ENCODE data around the gene CCK. TPM values are rescaled to one million over a fixed set of nuclear protein-coding genes. Genes with fewer than 3 reads are reported as not detected.
"Not testable (repeated sequence)": the region's sequence is repeated elsewhere in the genome, so short reads cannot be mapped to it uniquely, and the experiment has no call there.

Gene CCK
- total and polyA plus RNA-seq, 4 donors = 0.63 TPM; not detected in 3

DNA sequence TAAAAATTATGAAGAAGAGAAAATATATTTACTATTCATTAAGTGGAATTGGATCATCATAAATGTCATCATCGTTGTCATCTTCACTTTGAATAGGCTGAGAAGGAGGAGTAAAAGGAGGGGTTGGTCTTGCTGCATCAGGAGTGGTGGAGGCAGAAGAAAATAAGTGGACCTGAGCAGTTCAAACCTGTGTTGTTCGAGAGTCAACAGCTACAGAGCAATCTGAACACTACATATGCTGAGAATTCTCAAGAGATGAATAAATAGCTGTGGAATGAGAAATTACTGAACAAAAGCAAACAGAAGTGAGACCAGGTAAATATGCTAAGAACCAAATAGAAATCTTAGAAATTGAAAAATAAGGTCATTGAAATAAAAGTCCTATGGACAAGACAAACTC, 32.3 kb upstream of the CCK start:
- no peak overlapping the region for H3K27ac ChIP-seq (ENCODE audit: low read depth in 1 of 2, low read length in 2 of 2)
- DNase-seq = no peak
- peaks cover 4% of the 10 kb centered on the region for H3K9me3 ChIP-seq (ENCODE audit: control insufficient read depth, low read length)
- no peaks in the 10 kb centered on the region for H3K4me1 ChIP-seq (ENCODE audit: control insufficient read depth in 1 of 2, insufficient read depth in 2 of 2, low read length in 2 of 2)
- ATAC-seq (ENCODE audit: low FRiP score) = no peak
- peaks cover 0 to 2% of the 10 kb centered on the region in 2 donors for H3K27me3 ChIP-seq (ENCODE audit: control insufficient read depth in 1 of 2, insufficient read depth in 2 of 2, low read length in 1 of 2)
- WGBS, 2 donors = 69 to 71% methylated on average over 2 of the region's 2 CpGs
- no peak overlapping the region for H3K4me3 ChIP-seq (ENCODE audit: low read length in 2 of 2)
- intact Hi-C loops (cut with DNase I) = no loop called here
- no peaks in the 10 kb centered on the region for H3K36me3 ChIP-seq (ENCODE audit: control insufficient read depth in 1 of 2, insufficient read depth in 2 of 2, low read length in 1 of 2)

DNA sequence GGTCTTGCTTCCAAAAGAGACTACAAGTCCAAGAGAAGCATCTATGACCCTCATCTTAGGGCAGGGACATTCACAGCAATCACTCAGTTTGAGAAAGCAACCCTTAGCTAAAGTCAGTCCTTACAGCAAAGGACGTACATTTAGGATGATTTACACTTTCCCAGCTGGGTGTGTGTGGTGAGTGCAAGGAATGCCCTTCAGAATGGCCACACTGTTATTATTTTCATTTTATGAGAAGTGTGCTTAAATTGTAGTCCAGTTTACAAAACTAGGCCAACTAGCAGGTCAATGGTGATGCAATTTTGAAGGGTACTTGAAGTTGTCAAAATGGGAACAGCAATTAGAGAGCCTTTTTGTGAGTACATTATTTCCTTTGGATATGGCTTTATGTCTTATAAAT, 26.0 kb upstream of the CCK start:
- Histone ChIP-seq H3K9me3 (ENCODE audit: control insufficient read depth, low read length) (peaks cover 4% of the 10 kb centered on the region), H3K36me3 (ENCODE audit: control insufficient read depth in 1 of 2, insufficient read depth in 2 of 2, low read length in 1 of 2) (no peaks in the 10 kb centered on the region), H3K4me3 (ENCODE audit: low read length in 2 of 2) (no peak overlapping the region), H3K27ac (ENCODE audit: low read depth in 1 of 2, low read length in 2 of 2) (no peak overlapping the region), H3K27me3 (ENCODE audit: control insufficient read depth in 1 of 2, insufficient read depth in 2 of 2, low read length in 1 of 2) (peaks cover 0 to 2% of the 10 kb centered on the region in 2 donors), H3K4me1 (ENCODE audit: control insufficient read depth in 1 of 2, insufficient read depth in 2 of 2, low read length in 2 of 2) (no peaks in the 10 kb centered on the region)
- DNase-seq (no peak), ATAC-seq (ENCODE audit: low FRiP score) (no peak)
- intact Hi-C loops (cut with DNase I) = no loop called here
- WGBS, 2 donors = 33 to 52% methylated on average over 1 of the region's 1 CpG

DNA sequence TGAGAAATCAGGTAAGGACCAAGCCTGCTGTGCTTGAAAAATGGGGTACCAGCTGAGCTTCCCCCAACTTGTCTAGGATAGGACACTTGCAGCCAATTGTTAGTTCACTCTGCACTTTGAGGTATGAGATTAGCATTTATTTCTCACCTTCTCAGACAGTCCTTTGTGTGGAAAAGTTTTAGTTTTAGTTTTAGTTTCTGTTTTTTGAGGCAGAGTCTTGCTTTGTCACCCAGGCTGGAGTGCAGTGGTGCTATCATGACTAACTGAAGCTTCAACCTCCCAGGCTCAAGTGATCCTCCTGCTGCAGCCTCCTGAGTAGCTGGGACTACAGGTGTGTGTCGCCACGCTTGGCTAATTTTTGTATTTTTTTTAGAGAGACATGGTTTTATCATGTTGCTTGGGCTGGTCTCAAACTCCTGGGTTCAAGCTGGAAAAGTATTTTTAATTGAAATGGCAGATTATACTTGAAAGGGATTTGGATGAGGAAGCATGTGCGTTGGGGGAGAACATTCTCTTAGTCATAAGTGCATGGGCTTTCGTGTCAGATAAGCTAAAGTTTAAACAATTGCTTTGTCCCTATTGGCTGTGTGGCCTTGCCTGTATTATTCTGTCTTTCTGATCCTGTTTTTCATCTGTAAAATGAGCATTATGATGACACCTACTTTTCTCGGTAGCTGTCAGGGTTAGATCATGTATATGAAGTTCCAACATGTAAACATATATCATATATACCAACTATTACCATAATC, 25.2 kb upstream of the CCK start:
- ATAC-seq (ENCODE audit: low FRiP score) (no peak), DNase-seq (no peak)
- Histone ChIP-seq H3K4me3 (ENCODE audit: low read length in 2 of 2) (no peak overlapping the region), H3K27ac (ENCODE audit: low read depth in 1 of 2, low read length in 2 of 2) (no peak overlapping the region), H3K4me1 (ENCODE audit: control insufficient read depth in 1 of 2, insufficient read depth in 2 of 2, low read length in 2 of 2) (no peaks in the 10 kb centered on the region), H3K27me3 (ENCODE audit: control insufficient read depth in 1 of 2, insufficient read depth in 2 of 2, low read length in 1 of 2) (peaks cover 0 to 2% of the 10 kb centered on the region in 2 donors), H3K9me3 (ENCODE audit: control insufficient read depth, low read length) (peaks cover 4% of the 10 kb centered on the region), H3K36me3 (ENCODE audit: control insufficient read depth in 1 of 2, insufficient read depth in 2 of 2, low read length in 1 of 2) (no peaks in the 10 kb centered on the region)
- intact Hi-C loops (cut with DNase I) = no loop called here
- 81 to 85% methylated on average over 5 of the region's 5 CpGs for WGBS, 2 donors

DNA sequence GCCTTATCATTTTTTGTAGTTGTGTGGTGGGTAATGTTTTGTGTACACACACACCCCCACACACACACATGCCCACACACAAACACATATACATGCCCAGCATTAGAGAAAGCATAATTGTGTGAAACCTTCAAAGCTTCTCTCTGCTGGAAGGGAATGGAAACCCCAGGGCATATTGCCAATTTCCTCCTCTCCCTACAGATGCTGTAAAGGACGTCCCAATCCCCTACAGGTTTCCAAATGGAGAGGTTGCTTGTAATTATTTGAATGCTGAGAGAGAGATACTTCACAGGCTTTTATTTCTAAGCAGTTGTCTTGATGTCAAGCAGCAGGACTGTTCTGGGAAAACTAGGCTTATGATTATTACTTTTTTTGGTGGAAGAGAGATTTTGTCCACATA, 23.0 kb upstream of the CCK start:
- Histone ChIP-seq H3K27ac (ENCODE audit: low read depth in 1 of 2, low read length in 2 of 2) (no peak overlapping the region), H3K4me3 (ENCODE audit: low read length in 2 of 2) (no peak overlapping the region), H3K27me3 (ENCODE audit: control insufficient read depth in 1 of 2, insufficient read depth in 2 of 2, low read length in 1 of 2) (no peaks in the 10 kb centered on the region), H3K9me3 (ENCODE audit: control insufficient read depth, low read length) (peaks cover 1% of the 10 kb centered on the region), H3K4me1 (ENCODE audit: control insufficient read depth in 1 of 2, insufficient read depth in 2 of 2, low read length in 2 of 2) (no peaks in the 10 kb centered on the region), H3K36me3 (ENCODE audit: control insufficient read depth in 1 of 2, insufficient read depth in 2 of 2, low read length in 1 of 2) (no peaks in the 10 kb centered on the region)
- intact Hi-C loops (cut with DNase I) = no loop called here
- ATAC-seq (ENCODE audit: low FRiP score) (no peak), DNase-seq (no peak)
- 27 to 40% methylated on average over 1 of the region's 1 CpG for WGBS, 2 donors

DNA sequence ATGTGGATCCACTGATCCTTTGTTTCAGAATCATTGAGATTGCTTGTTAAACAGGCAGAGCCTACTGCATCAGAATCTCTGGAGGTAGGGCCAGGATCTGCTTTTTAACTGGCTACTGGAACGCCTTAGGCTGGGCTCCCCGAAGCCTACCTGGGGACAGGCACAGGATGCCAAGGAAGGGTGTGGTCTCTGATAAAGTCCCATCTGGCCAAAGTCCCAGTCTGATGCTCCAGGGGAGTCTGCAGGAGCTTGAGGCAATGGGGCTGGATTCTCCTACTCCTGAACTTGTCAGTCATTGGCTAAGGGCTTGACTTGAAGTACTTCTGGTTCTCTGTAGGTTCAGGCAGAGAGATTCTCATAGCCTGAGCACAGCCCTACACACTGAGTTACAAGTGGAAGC, 22.4 kb upstream of the CCK start:
- WGBS, 2 donors = 86% methylated on average over 2 of the region's 2 CpGs
- H3K4me3 ChIP-seq (ENCODE audit: low read length in 2 of 2) = no peak overlapping the region
- H3K27me3 ChIP-seq (ENCODE audit: control insufficient read depth in 1 of 2, insufficient read depth in 2 of 2, low read length in 1 of 2) = no peaks in the 10 kb centered on the region
- H3K27ac ChIP-seq (ENCODE audit: low read depth in 1 of 2, low read length in 2 of 2) = no peak overlapping the region
- no peaks in the 10 kb centered on the region for H3K36me3 ChIP-seq (ENCODE audit: control insufficient read depth in 1 of 2, insufficient read depth in 2 of 2, low read length in 1 of 2)
- no peak for ATAC-seq (ENCODE audit: low FRiP score)
- peaks cover 1% of the 10 kb centered on the region for H3K9me3 ChIP-seq (ENCODE audit: control insufficient read depth, low read length)
- intact Hi-C loops (cut with DNase I) = no loop called here
- H3K4me1 ChIP-seq (ENCODE audit: control insufficient read depth in 1 of 2, insufficient read depth in 2 of 2, low read length in 2 of 2) = no peaks in the 10 kb centered on the region
- no peak for DNase-seq

DNA sequence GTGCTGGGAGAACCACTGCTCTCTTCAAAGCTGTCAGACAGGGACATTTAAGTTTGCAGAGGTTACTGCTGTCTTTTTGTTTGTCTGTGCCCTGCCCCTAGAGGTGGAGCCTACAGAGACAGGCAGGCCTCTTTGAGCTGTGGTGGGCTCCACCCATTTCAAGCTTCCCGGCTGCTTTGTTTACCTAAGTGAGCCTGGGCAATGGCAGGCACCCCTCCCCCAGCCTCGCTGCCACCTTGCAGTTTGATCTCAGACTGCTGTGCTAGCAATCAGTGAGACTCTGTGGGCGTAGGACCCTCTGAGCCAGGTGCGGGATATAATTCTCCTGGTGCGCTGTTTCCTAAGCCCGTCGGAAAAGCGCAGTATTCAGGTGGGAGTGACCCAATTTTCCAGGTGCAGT, 21.4 kb upstream of the CCK start:
- not testable (repeated sequence) for ATAC-seq (ENCODE audit: low FRiP score)

DNA sequence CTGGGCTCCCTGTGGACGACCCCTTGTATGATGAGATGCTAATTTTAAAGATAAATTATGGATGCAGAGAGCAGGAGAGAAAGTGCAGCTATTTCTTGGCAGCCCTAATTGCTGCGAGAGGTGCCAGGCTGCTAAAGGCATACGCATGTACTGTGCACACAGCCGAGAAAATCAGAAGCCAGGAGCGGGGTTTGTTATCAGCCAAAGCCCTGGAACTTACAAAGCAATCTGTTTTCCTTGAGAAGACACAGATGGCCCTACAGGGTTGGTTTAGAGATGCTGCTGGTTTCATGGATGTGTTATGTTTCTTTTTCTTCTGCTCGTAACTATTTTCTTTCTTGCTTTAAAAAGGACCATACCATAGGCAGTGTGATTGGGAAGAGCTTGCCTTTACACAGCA, 11.7 kb upstream of the CCK start:
- DNase-seq = no peak
- intact Hi-C loops (cut with DNase I) = no loop called here
- no peaks in the 10 kb centered on the region for H3K27me3 ChIP-seq (ENCODE audit: control insufficient read depth in 1 of 2, insufficient read depth in 2 of 2, low read length in 1 of 2)
- H3K4me3 ChIP-seq (ENCODE audit: low read length in 2 of 2) = no peak overlapping the region
- no peaks in the 10 kb centered on the region for H3K36me3 ChIP-seq (ENCODE audit: control insufficient read depth in 1 of 2, insufficient read depth in 2 of 2, low read length in 1 of 2)
- H3K9me3 ChIP-seq (ENCODE audit: control insufficient read depth, low read length) = no peaks in the 10 kb centered on the region
- no peak for ATAC-seq (ENCODE audit: low FRiP score)
- H3K27ac ChIP-seq (ENCODE audit: low read depth in 1 of 2, low read length in 2 of 2) = no peak overlapping the region
- H3K4me1 ChIP-seq (ENCODE audit: control insufficient read depth in 1 of 2, insufficient read depth in 2 of 2, low read length in 2 of 2) = no peaks in the 10 kb centered on the region
- 43 to 57% methylated on average over 6 of the region's 6 CpGs for WGBS, 2 donors

More for the DNA sequence above, 21.4 kb upstream of the CCK start:
- intact Hi-C loops (cut with DNase I); DNase-seq; H3K4me1 ChIP-seq (ENCODE audit: control insufficient read depth in 1 of 2, insufficient read depth in 2 of 2, low read length in 2 of 2); H3K9me3 ChIP-seq (ENCODE audit: control insufficient read depth, low read length); H3K36me3 ChIP-seq (ENCODE audit: control insufficient read depth in 1 of 2, insufficient read depth in 2 of 2, low read length in 1 of 2); H3K27me3 ChIP-seq (ENCODE audit: control insufficient read depth in 1 of 2, insufficient read depth in 2 of 2, low read length in 1 of 2); H3K27ac ChIP-seq (ENCODE audit: low read depth in 1 of 2, low read length in 2 of 2); H3K4me3 ChIP-seq (ENCODE audit: low read length in 2 of 2): not testable (repeated sequence)
- 79 to 87% methylated on average over 7 to 8 of the region's 8 CpGs for WGBS, 2 donors

DNA sequence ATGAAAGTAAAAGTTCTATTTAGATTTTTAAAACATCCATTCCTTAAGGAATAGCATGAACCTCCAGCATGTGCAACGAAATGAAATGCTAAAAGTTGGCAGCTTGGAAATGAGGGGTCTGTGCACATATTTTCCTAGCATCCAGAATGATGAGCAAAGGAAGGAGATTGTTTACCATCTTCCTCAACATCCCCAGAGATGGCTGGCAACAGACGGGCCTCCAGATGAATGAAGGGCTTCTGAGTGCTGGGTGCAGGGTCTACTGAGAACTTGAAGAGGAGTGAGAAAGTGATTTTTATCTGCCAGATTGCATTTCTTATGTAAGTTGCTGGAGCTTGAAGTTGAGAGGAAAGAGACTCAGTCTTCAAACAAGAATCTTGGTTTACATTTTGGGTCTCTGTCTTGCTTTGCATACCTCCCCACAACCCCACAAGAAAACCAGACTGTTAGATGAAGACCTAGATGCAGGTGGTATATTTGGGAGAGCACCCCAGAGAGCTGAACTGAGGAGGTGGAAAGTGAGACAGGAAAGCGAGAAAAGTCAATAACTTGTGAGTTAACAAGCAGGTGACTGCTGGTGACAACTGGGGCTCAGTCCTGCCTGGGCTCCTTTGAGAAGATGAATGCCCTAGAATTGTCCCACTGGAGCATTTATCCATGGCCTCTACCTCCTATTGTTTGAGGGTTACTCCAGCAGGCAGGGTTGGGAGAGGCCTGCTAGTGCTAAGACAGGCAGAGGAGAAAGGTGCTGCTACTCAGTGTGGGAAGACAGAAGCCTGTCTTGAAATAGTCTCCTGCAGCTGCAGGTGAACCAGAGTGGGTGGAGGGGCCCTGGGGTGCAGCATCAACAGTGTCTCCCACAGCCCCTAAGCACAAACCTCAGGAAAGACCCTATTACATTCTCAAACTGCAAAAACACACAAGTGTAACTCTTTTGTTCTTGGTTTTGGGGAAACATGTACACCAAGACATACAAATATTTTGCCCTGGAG, 10.5 kb upstream of the CCK start:
- Histone ChIP-seq H3K9me3 (ENCODE audit: control insufficient read depth, low read length) (peaks cover 2% of the 10 kb centered on the region), H3K4me3 (ENCODE audit: low read length in 2 of 2) (no peak overlapping the region), H3K36me3 (ENCODE audit: control insufficient read depth in 1 of 2, insufficient read depth in 2 of 2, low read length in 1 of 2) (no peaks in the 10 kb centered on the region), H3K27me3 (ENCODE audit: control insufficient read depth in 1 of 2, insufficient read depth in 2 of 2, low read length in 1 of 2) (no peaks in the 10 kb centered on the region), H3K27ac (ENCODE audit: low read depth in 1 of 2, low read length in 2 of 2) (no peak overlapping the region), H3K4me1 (ENCODE audit: control insufficient read depth in 1 of 2, insufficient read depth in 2 of 2, low read length in 2 of 2) (no peaks in the 10 kb centered on the region)
- 65 to 72% methylated on average over 3 of the region's 3 CpGs for WGBS, 2 donors
- no peak for DNase-seq
- no peak for ATAC-seq (ENCODE audit: low FRiP score)
- intact Hi-C loops (cut with DNase I) = no loop called here

Data from aorta (tissue), 5 donors.